SK-N-SH treated with all-trans-retinoic acid at 6 μM for 48 hours (cell line): Measurements from ENCODE around the gene FBXO31.

Experiments used
- ATAC-seq: fragments of 200-7000 bp; cut with Tn5 transposase; 3 replicates; pipeline ENCODE4 v1.9.1; 2020; ENCODE audit warnings: mild to moderate bottlenecking, moderate library complexity
- ARNTL ChIP-seq: fragments of 450-650 bp; formaldehyde crosslinking; IDR thresholded peaks from 2 replicates; pipeline ENCODE4 v1.5.0; 2020; ENCODE audit warnings: low read depth, mild to moderate bottlenecking, moderate library complexity, borderline replicate concordance
- BACH2 ChIP-seq: fragments of 250-450 bp; sonication (Bioruptor Pico); IDR thresholded peaks from 2 replicates; pipeline ENCODE4 v1.9.0; 2021; ENCODE audit warnings: mild to moderate bottlenecking, borderline replicate concordance
- CSDC2 ChIP-seq: fragments of 250-450 bp; sonication (Bioruptor Pico); IDR thresholded peaks from 2 replicates; pipeline ENCODE4 v1.5.0; 2020; ENCODE audit warnings: mild to moderate bottlenecking, moderate library complexity
- ESRRG ChIP-seq: fragments of 250-450 bp; sonication (Bioruptor Pico); IDR thresholded peaks from 2 replicates; pipeline ENCODE4 v1.6.1; 2021; ENCODE audit warnings: mild to moderate bottlenecking
- GLIS3 ChIP-seq: fragments of 250-450 bp; sonication (Bioruptor Pico); IDR thresholded peaks from 2 replicates; pipeline ENCODE4 v1.5.0; 2020; ENCODE audit warnings: mild to moderate bottlenecking, moderate library complexity
- ISL1 ChIP-seq: fragments of 250-450 bp; sonication (Bioruptor Pico); IDR thresholded peaks from 2 replicates; pipeline ENCODE4 v2.1.2; 2022; ENCODE audit warnings: mild to moderate bottlenecking, moderate library complexity
- OSR1 ChIP-seq: fragments of 250-450 bp; sonication (Bioruptor Pico); IDR thresholded peaks from 2 replicates; pipeline ENCODE4 v1.8.0; 2022; ENCODE audit warnings: moderate library complexity, mild to moderate bottlenecking, inconsistent platforms
- PPARA ChIP-seq: fragments of 250-450 bp; sonication (Bioruptor Pico); IDR thresholded peaks from 2 replicates; pipeline ENCODE4 v1.5.0; 2020; ENCODE audit warnings: mild to moderate bottlenecking, borderline replicate concordance
- RARB ChIP-seq: fragments of 250-450 bp; sonication (Bioruptor Pico); IDR thresholded peaks from 2 replicates; pipeline ENCODE4 v1.8.0; 2021; ENCODE audit warnings: mild to moderate bottlenecking, moderate library complexity
- SNAI2 ChIP-seq: fragments of 250-450 bp; sonication (Bioruptor Pico); IDR thresholded peaks from 2 replicates; pipeline ENCODE4 v1.5.0; 2020; ENCODE audit warnings: mild to moderate bottlenecking, moderate library complexity
- TCF4 ChIP-seq: fragments of 250-450 bp; sonication (Bioruptor Pico); IDR thresholded peaks from 2 replicates; pipeline ENCODE4 v1.8.0; 2021; ENCODE audit warnings: mild to moderate bottlenecking, moderate library complexity, borderline replicate concordance
- ZC3H10 ChIP-seq: fragments of 250-450 bp; sonication (Bioruptor Pico); IDR thresholded peaks from 2 replicates; pipeline ENCODE4 v1.5.1; 2021; ENCODE audit warnings: mild to moderate bottlenecking, moderate library complexity
- ZFP3 ChIP-seq: fragments of 250-450 bp; sonication (Bioruptor Pico); IDR thresholded peaks from 2 replicates; pipeline ENCODE4 v1.5.0; 2020; ENCODE audit warnings: mild to moderate bottlenecking, moderate library complexity
- ZFP30 ChIP-seq: fragments of 450-650 bp; formaldehyde crosslinking; IDR thresholded peaks from 2 replicates; pipeline ENCODE4 v1.5.0; 2022; ENCODE audit warnings: mild to moderate bottlenecking, moderate library complexity
- ZNF565 ChIP-seq: fragments of 450-650 bp; formaldehyde crosslinking; conservative IDR thresholded peaks from 2 replicates; pipeline ENCODE4 v1.5.0; 2020; ENCODE audit warnings: low read depth, mild to moderate bottlenecking, moderate library complexity
- ZNF70 ChIP-seq: fragments of 450-650 bp; formaldehyde crosslinking; IDR thresholded peaks from 2 replicates; pipeline ENCODE4 v1.5.0; 2020; ENCODE audit warnings: mild to moderate bottlenecking, moderate library complexity
- TF ChIP-seq, protein P1 (sequence below): fragments of 250-450 bp; sonication (Bioruptor Pico); IDR thresholded peaks from 2 replicates; pipeline ENCODE4 v1.5.0; 2020; ENCODE audit warnings: mild to moderate bottlenecking, moderate library complexity
- TF ChIP-seq, protein P2 (sequence below): fragments of 250-450 bp; sonication (Bioruptor Pico); IDR thresholded peaks from 2 replicates; pipeline ENCODE4 v1.5.1; 2021; ENCODE audit warnings: mild to moderate bottlenecking, moderate library complexity
- TF ChIP-seq, protein P3 (sequence below): fragments of 250-450 bp; sonication (Bioruptor Pico); IDR thresholded peaks from 2 replicates; pipeline ENCODE4 v1.8.0; 2021; ENCODE audit warnings: low read depth, mild to moderate bottlenecking, moderate library complexity, borderline replicate concordance
- TF ChIP-seq, protein P4 (sequence below): fragments of 250-450 bp; sonication (Bioruptor Pico); IDR thresholded peaks from 2 replicates; pipeline ENCODE4 v1.8.0; 2020; ENCODE audit warnings: mild to moderate bottlenecking, moderate library complexity, borderline replicate concordance

FBXO31 gene

DNA sequence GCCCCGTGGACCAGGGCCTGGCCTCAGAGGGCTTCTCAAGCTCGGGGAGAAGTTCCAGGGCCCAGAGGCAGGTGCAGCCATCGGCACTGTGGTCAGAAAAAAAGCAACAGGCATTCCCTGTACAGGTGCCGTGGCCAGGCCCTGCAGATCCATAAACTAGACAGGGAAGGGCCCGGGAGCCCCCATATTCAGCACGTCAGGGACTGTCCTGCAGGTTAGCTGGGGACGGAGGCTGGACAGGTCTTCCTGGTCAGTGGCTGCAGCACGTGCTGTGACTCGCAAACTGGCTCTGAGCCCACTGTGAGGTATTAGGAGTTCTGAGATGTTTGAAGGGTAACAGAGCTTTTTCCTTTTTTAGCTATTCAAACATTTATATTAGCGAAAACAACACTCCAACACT is 51.4 kb downstream of the FBXO31 start:
- TF ChIP-seq, protein P1, sequence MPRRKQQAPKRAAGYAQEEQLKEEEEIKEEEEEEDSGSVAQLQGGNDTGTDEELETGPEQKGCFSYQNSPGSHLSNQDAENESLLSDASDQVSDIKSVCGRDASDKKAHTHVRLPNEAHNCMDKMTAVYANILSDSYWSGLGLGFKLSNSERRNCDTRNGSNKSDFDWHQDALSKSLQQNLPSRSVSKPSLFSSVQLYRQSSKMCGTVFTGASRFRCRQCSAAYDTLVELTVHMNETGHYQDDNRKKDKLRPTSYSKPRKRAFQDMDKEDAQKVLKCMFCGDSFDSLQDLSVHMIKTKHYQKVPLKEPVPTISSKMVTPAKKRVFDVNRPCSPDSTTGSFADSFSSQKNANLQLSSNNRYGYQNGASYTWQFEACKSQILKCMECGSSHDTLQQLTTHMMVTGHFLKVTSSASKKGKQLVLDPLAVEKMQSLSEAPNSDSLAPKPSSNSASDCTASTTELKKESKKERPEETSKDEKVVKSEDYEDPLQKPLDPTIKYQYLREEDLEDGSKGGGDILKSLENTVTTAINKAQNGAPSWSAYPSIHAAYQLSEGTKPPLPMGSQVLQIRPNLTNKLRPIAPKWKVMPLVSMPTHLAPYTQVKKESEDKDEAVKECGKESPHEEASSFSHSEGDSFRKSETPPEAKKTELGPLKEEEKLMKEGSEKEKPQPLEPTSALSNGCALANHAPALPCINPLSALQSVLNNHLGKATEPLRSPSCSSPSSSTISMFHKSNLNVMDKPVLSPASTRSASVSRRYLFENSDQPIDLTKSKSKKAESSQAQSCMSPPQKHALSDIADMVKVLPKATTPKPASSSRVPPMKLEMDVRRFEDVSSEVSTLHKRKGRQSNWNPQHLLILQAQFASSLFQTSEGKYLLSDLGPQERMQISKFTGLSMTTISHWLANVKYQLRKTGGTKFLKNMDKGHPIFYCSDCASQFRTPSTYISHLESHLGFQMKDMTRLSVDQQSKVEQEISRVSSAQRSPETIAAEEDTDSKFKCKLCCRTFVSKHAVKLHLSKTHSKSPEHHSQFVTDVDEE (CRISPR knock-in tag): no peak
- TF ChIP-seq BACH2: no peak
- TF ChIP-seq, protein P2, sequence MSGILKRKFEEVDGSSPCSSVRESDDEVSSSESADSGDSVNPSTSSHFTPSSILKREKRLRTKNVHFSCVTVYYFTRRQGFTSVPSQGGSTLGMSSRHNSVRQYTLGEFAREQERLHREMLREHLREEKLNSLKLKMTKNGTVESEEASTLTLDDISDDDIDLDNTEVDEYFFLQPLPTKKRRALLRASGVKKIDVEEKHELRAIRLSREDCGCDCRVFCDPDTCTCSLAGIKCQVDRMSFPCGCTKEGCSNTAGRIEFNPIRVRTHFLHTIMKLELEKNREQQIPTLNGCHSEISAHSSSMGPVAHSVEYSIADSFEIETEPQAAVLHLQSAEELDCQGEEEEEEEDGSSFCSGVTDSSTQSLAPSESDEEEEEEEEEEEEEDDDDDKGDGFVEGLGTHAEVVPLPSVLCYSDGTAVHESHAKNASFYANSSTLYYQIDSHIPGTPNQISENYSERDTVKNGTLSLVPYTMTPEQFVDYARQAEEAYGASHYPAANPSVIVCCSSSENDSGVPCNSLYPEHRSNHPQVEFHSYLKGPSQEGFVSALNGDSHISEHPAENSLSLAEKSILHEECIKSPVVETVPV: no peak
- no peak for TF ChIP-seq RARB
- no peak for TF ChIP-seq ZFP30 (CRISPR knock-in tag)
- TF ChIP-seq CSDC2 (CRISPR knock-in tag): no peak
- TF ChIP-seq GLIS3 (CRISPR knock-in tag): no peak
- no peak for TF ChIP-seq SNAI2 (CRISPR knock-in tag)
- TF ChIP-seq ZNF70: no peak
- TF ChIP-seq ARNTL: no peak
- ATAC-seq: no peak

DNA sequence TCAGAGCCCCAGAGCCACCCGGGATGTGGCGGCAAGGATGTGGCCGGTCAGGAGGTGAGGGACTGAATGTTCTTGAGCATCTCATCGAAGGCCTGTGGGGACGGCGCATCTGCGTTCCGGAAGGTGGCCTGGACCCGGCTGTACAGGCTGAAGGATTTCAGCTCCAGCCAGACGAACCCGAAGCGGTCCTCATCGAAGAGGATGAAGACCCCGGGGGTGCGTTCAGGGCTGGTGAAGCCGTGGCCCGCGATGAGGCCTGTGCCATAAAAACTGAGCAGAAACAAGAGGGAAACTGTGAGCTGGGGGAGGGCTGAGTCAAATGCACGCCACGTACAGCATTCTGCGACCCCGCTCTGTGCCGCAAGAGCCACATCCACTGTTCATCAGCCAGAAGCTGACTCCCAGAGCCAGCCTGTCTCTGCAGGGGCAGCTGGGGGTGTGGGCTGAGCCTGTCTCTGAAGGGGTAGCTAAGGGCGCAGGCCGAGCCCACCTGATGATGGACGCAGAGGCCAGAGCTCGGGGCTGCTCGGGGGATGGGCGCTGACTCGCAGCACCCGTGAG is 52.3 kb downstream of the FBXO31 start:
- ATAC-seq: no peak
- TF ChIP-seq ISL1 (CRISPR knock-in tag) (no peak), OSR1 (CRISPR knock-in tag) (no peak), ZFP3 (CRISPR knock-in tag) (no peak)

DNA sequence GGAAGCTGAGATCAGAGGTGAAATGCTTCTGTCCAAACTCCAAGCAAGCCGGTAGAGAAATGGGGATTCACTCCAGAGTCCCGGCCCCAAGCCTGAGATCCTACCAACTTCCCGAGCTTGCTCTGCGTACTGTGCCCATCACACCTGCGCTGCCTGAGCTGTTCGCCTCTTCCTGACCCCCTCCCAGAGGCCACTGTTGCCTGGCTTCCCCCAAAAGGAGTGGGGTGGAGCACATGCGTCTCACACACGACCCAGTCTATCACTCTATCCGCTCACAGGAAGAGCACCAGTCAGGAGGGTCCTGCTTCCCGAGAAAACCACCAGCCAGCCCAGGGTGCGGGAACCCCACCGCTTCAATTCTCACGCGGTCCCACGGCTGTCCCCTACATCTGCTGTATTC is 52.9 kb downstream of the FBXO31 start:
- no peak for TF ChIP-seq RARB
- TF ChIP-seq, all 23 proteins: peak for 0
- ATAC-seq: no peak

DNA sequence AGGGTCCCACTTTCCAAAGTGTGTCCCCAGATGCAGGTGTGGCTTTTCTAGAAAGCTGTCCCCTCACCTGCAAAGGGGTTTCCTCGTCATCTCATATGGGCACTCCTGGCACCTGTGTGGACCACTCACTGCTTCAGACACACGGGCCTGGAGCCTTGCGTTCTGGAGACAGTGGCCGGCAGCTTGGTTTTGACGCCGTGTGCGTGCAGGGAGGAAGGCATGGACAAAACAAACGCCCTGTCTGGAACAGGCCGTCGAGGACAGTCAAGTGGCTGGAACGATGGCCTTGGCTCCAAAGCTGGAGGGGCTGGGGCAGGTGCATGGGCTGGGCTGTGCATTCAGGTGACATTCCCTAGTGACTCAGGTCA is 53.3 kb downstream of the FBXO31 start:
- TF ChIP-seq PPARA (no peak), BACH2 (no peak), ZNF70 (no peak), ZC3H10 (no peak), ISL1 (CRISPR knock-in tag) (no peak), GLIS3 (CRISPR knock-in tag) (no peak), ZFP30 (CRISPR knock-in tag) (no peak), OSR1 (CRISPR knock-in tag) (no peak), ZNF565 (CRISPR knock-in tag) (no peak), TCF4 (CRISPR knock-in tag) (no peak), RARB (no peak), ESRRG (CRISPR knock-in tag) (no peak), ARNTL (no peak), ZFP3 (CRISPR knock-in tag) (no peak)
- TF ChIP-seq, protein P3, sequence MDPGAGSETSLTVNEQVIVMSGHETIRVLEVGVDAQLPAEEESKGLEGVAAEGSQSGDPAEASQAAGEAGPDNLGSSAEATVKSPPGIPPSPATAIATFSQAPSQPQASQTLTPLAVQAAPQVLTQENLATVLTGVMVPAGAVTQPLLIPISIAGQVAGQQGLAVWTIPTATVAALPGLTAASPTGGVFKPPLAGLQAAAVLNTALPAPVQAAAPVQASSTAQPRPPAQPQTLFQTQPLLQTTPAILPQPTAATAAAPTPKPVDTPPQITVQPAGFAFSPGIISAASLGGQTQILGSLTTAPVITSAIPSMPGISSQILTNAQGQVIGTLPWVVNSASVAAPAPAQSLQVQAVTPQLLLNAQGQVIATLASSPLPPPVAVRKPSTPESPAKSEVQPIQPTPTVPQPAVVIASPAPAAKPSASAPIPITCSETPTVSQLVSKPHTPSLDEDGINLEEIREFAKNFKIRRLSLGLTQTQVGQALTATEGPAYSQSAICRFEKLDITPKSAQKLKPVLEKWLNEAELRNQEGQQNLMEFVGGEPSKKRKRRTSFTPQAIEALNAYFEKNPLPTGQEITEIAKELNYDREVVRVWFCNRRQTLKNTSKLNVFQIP (CRISPR knock-in tag): no peak
- TF ChIP-seq, protein P1 (CRISPR knock-in tag): no peak
- TF ChIP-seq, protein P4, sequence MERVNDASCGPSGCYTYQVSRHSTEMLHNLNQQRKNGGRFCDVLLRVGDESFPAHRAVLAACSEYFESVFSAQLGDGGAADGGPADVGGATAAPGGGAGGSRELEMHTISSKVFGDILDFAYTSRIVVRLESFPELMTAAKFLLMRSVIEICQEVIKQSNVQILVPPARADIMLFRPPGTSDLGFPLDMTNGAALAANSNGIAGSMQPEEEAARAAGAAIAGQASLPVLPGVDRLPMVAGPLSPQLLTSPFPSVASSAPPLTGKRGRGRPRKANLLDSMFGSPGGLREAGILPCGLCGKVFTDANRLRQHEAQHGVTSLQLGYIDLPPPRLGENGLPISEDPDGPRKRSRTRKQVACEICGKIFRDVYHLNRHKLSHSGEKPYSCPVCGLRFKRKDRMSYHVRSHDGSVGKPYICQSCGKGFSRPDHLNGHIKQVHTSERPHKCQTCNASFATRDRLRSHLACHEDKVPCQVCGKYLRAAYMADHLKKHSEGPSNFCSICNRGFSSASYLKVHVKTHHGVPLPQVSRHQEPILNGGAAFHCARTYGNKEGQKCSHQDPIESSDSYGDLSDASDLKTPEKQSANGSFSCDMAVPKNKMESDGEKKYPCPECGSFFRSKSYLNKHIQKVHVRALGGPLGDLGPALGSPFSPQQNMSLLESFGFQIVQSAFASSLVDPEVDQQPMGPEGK (CRISPR knock-in tag): no peak
- TF ChIP-seq, protein P2: no peak
- no peak for ATAC-seq
